ENCODE measurements around the gene SHISA9.
"Not testable (repeated sequence)": the region's sequence is repeated elsewhere in the genome, so short reads cannot be mapped to it uniquely, and the experiment has no call there.

SHISA9 gene

DNA sequence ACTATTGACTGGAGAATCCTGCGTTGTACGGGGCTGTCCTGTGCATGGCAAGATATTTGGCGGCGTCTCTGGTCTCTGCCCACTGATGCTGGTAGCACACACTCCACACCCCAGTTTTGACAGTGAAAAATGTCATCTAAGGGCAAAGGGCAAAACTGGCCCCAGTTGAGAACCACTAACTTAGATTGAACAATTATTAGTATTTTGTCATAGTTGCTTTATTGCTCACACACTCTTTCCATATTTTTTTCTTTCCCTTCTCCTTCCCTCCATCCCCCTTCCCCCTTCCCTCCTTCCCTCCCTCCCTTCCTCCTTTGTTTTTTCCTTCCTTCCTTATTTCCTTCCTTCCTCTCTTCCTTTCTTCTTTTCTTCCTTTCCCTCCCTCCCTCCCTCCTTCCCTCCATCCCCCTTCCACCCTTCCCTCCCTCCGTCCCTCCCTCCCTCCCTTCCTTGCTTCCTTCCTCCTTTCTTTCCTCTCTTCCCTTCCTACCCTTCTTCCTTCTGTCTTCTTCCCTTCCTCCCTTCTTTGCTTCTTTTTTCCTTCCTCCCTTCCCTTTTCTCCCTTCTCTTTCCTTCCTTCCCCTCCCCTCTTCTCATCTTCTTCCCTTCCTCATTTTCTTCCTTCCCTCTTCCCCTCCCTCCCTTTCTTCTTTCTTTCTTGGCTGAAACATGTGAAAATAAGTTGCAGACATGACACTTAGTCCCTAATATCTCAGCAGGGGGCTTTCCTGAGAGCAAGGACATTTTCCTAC, 5.5 kb downstream of the SHISA9 start:
- no peak for TF ChIP-seq ZNF274 (IDR thresholded peaks at IDR 0.05; ENCODE audit: low read depth, low read length)
- no peak overlapping the region for H3K4me3 ChIP-seq (ENCODE audit: low read length)

DNA sequence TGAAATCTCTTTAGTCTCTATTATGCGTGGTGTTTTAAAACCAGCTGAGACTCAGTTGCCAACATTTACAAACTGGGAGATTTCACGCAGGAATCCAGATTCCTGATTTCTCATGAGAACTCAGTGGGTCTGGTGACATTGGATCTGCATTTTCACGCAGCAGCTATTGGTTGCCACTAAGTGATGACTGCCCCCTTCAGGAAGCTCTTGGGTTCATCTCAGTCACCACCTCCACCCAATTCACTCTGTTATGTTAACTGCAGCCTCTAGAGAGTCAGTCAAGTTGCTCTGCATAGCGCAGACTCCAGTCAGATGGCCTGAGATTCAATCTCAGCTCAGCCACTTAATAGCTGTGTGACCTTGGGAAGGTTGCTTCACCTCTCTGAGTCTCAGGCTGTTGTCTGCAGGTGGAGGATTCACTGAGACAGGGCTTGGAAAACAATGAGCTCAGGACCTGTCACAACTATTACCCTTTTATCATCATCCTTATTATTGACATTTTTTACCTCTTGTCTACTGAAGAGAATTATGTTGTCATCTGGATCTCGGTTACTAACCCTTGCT, 6.4 kb downstream of the SHISA9 start:
- no peak for TF ChIP-seq ZNF274 (IDR thresholded peaks at IDR 0.05; ENCODE audit: low read depth, low read length)
- no peak overlapping the region for H3K4me3 ChIP-seq (ENCODE audit: low read length)

DNA sequence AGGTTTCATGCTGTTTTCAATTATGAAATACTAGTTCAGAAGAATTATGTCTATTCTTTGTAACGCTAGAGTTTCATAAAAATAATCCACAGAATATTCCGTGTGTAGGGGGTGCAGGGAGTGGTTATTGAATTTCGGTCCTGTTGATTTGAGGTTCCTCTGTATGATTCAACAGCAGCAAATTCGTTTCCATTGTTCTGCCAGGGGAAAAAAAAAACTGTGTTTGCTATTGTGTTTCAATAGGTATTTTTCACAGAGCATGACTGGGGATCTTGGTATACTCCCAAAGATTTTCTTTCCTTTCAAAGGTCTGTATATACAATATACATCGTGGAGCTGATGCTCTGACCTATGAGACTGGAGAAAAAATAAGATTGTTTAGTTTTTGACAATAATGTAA, 15.8 kb downstream of the SHISA9 start:
- TF ChIP-seq ZNF274 (IDR thresholded peaks at IDR 0.05; ENCODE audit: low read depth, low read length) = no peak
- no peak overlapping the region for H3K4me3 ChIP-seq (ENCODE audit: low read length)

- no peak overlapping the region for H3K4me3 ChIP-seq (ENCODE audit: low read length)
- TF ChIP-seq ZNF274 (IDR thresholded peaks at IDR 0.05; ENCODE audit: low read depth, low read length) = no peak
Measured at GRCh38 chr16:12917653-12918052, 16.3 kb downstream of the SHISA9 start.

DNA sequence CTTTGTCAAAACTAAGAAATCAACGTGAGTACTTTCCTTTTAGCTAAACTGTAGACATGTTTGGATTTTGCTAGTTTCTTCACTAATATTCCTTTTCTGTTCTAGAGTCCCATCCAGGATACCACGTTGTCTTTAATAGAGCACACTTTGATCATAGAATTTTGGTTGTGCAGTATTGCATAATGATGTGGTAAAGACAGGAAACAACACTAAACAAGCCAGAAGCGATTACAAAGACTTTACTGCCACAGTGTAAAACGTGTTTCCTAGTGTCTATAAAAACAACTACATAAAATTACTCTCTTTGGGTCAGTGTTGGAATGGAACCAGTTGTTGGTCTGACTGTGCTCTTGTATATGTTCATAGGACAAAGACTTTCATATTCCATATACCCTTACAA, 19.3 kb downstream of the SHISA9 start:
- no peak for TF ChIP-seq ZNF274 (IDR thresholded peaks at IDR 0.05; ENCODE audit: low read depth, low read length)
- H3K4me3 ChIP-seq (ENCODE audit: low read length) = no peak overlapping the region

- H3K4me3 ChIP-seq (ENCODE audit: low read length) = not testable (repeated sequence)
Measured at GRCh38 chr16:12923640-12924039, 22.2 kb downstream of the SHISA9 start.

DNA sequence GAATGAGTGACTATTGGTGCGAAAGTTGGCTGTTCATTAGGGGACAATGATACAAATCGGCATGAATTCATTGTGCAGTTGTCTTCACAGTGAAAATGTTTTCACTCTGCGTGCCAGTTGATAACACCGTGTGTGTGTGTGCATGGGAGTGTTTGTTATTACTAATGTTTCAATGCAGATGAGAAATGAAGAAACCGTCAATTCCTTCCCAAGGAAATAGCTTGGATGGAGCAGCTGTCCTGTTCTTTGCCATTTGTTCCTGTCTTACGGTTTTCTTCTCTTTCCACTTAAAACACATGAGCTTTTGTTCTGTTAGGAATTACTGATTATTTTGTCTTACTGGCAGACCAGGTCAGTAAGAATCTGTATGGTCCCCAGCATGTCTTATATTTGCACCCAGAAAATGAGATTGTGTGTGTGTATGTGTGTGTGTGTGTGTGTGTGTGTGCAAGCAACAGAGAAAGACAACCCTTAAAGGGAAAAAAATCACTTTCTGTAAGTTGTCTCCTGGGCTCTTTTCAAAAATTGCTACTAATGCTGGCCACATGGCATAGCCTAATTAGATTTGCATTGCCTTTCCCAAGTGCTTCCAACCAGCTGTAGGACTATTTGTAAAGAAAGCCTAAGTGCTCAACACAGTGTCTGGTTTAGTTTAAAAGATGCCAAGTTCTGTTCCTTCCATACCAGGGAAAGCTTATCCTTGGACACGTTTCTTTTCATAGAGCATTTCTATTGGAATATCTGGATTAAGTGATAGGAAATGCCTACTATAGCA, 23.8 kb downstream of the SHISA9 start:
- no peak overlapping the region for H3K4me3 ChIP-seq (ENCODE audit: low read length)
- TF ChIP-seq ZNF274 (IDR thresholded peaks at IDR 0.05; ENCODE audit: low read depth, low read length) = no peak

DNA sequence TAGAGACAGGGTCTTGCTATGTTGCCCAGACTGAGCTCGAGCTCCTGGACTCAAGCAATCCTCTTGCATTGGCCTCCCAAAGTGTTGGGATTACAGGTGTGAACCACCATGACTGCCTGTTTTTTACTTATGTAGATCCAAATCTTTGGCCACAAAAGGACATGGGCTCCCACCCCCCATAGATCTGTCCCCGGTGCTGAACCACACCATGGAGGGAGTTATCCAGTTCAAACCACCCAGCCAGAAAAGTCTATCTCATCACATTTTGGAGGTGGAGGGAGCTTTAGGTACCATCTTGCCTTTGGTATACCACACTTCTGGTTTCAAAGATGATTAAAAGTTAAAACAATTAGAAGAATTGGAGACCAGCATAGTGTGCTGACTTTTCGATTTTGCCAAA, 26.2 kb downstream of the SHISA9 start:
- no peak for TF ChIP-seq ZNF274 (IDR thresholded peaks at IDR 0.05; ENCODE audit: low read depth, low read length)
- H3K4me3 ChIP-seq (ENCODE audit: low read length) = no peak overlapping the region

GRCh38 chr16:12930881-12931280, 29.5 kb downstream of the SHISA9 start:
- H3K4me3 ChIP-seq (ENCODE audit: low read length) = no peak overlapping the region
- TF ChIP-seq ZNF274 (IDR thresholded peaks at IDR 0.05; ENCODE audit: low read depth, low read length) = no peak

DNA sequence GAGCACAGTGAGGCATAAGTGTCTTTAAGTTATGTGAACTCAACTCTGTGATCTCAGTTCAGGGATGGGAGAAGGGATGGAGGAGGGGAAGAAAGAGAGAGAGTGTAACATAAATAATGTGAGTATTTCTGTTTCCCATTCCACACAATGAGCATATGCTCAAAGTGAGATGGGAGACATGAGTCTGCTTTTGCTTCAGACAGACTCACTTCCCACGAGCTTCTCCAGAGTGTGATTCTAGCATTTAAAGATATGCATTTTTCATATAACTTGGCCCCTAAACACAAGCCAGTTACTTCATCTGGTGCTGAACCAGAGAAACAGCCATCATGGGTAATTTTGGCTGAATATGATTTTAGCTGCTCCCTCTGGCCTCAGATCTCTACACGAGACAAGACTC, 35.0 kb downstream of the SHISA9 start:
- no peak overlapping the region for H3K4me3 ChIP-seq (ENCODE audit: low read length)
- TF ChIP-seq ZNF274 (IDR thresholded peaks at IDR 0.05; ENCODE audit: low read depth, low read length) = no peak

DNA sequence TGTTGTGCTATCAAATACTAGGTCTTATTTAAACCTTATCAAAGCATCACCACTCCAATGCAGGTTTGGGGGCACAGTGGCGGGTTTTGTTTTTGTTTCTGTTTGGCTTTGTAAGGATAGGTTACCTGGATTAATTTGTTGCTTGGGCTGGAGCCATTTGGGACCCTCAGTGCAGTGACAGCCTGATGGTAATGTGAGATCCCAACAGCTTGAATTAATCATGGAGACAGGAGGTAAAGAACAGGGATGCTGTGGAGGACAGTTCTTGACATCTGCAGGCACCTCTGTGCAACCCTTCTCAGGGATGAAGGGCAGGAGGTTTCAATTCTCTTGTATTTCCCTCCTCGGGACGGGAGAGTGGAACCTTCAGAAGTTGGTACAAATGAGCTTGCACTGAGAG, 40.5 kb downstream of the SHISA9 start:
- H3K4me3 ChIP-seq (ENCODE audit: low read length) = no peak overlapping the region
- TF ChIP-seq ZNF274 (IDR thresholded peaks at IDR 0.05; ENCODE audit: low read depth, low read length) = no peak

DNA sequence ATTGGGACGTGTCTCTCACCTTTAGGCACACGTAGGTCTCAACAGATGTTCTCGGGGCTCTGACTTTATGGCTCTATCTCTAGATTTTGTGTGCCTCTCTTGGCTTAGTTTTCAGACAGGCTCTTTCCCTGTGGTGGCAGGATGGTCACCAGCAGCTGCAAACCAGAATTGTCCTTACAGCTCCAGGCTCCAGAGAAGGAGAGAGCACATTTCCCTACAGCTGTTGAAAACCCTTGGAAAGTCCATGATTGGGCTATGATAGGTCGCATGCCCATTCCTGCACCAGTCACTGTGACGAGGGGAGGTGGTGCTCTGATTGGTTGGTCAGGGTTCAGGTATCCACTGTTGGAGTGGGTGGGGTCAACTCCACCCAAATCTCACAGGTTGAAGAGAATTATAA, 41.5 kb downstream of the SHISA9 start:
- no peak for TF ChIP-seq ZNF274 (IDR thresholded peaks at IDR 0.05; ENCODE audit: low read depth, low read length)
- H3K4me3 ChIP-seq (ENCODE audit: low read length) = no peak overlapping the region

DNA sequence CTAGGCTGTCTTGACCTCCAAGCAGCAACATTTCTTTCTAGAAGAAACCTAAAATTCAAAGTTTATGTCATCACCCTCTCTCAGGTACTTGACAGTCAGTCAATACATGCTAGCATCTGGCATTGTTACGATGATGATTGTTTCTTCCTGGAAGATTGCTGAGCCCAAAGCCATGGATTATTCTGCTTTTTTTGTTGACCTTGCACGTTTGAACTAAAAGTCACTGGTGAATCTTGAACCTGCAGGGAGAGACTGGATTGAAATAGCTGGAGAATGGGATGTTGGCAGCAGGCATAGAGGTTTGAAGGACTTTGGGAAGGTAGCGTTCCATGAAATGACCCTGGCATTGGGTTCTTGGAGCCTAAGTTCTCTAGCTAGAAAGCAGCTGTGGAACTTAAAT, 42.9 kb downstream of the SHISA9 start:
- no peak overlapping the region for H3K4me3 ChIP-seq (ENCODE audit: low read length)
- no peak for TF ChIP-seq ZNF274 (IDR thresholded peaks at IDR 0.05; ENCODE audit: low read depth, low read length)

GRCh38 chr16:12951392-12951791, 50.0 kb downstream of the SHISA9 start:
- H3K4me3 ChIP-seq (ENCODE audit: low read length) = no peak overlapping the region
- TF ChIP-seq ZNF274 (IDR thresholded peaks at IDR 0.05; ENCODE audit: low read depth, low read length) = no peak

DNA sequence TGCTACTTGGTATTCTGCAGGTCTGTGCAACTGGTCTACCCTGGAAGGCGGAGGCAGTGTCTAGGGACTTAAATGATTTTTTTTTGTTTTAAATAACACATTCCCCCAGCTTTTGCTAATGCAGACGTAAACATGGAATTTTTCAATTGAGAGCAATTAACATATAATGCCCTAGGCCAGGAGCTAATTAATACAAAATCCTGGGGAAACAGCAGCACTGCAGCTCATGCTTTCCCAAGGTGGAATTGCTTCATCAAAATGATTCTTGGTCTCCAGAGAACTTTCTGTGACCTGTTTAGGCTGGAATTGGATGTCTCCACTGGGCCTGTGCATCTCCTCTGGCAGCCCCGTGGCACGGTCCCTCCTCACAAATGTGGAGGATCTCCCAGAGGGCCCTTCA, 50.6 kb downstream of the SHISA9 start:
- H3K4me3 ChIP-seq (ENCODE audit: low read length) = no peak overlapping the region
- TF ChIP-seq ZNF274 (IDR thresholded peaks at IDR 0.05; ENCODE audit: low read depth, low read length) = no peak
